ENCODE data around the gene ANO1. TPM values are rescaled to one million over a fixed set of nuclear protein-coding genes. Genes with fewer than 3 reads are reported as not detected.

The ANO1 gene
- total RNA-seq, 1 experiment from 2014 or later: 41.7 TPM

- Histone ChIP-seq H3K27me3 (ENCODE audit: insufficient read depth, low read length) (no peaks in the 10 kb centered on the region; the same call in 1 of the 2 replicates), H3K36me3 (ENCODE audit: control insufficient read depth in 1 of 2, insufficient read depth in 2 of 2, low read length in 2 of 2) (no peaks in the 10 kb centered on the region), H3K9me2 (ENCODE audit: insufficient read depth) (no peaks in the 10 kb centered on the region), H3K9me3 (ENCODE audit: control insufficient read depth in 1 of 2, insufficient read depth in 1 of 2, low read depth in 1 of 2, low read length in 2 of 2) (no peaks in the 10 kb centered on the region), H3K27ac (ENCODE audit: low read depth, low read length) (no peak overlapping the region), H3K79me2 (ENCODE audit: insufficient read depth, low read length) (no peaks in the 10 kb centered on the region), H2AFZ (ENCODE audit: low read depth, low read length, poor library complexity, severe bottlenecking) (no peak overlapping the region), H3K4me3 (replicated peaks in 1 of 2; ENCODE audit: low read depth in 1 of 2, low read length in 2 of 2) (no peak overlapping the region), H3K4me1 (ENCODE audit: control insufficient read depth in 1 of 2, insufficient read depth in 2 of 2, low read length in 2 of 2) (peaks cover 0 to 3% of the 10 kb centered on the region in 2 experiments; a peak in 1 of 4 replicates), H4K20me1 (ENCODE audit: insufficient read depth) (no peaks in the 10 kb centered on the region), H3K9ac (ENCODE audit: low read length) (no peak overlapping the region), H3K4me2 (ENCODE audit: low read length) (no peak overlapping the region)
- CTCF ChIA-PET: no interaction called here
- RAD21 ChIA-PET (ENCODE audit: low non-redundant PET in 1 of 2, low total read pairs in 2 of 2, uncharacterized antibody in 2 of 2, unreplicated experiment in 2 of 2): no interaction called here
- POLR2A ChIA-PET: no interaction called here
- DNase-seq (ENCODE audit: low read depth, low spot score) (no peak), ATAC-seq (no peak)
- no peak for TF ChIP-seq EGR1 (IDR thresholded peaks at IDR 0.05; ENCODE audit: low read depth)
- TF ChIP-seq SP1 (IDR thresholded peaks at IDR 0.05; ENCODE audit: low read depth): no peak
- TF ChIP-seq RAD21 (IDR thresholded peaks at IDR 0.05; ENCODE audit: low read depth): no peak
- TF ChIP-seq CEBPB (IDR thresholded peaks at IDR 0.05; ENCODE audit: low read depth): no peak
- TF ChIP-seq FOSL1 (IDR thresholded peaks at IDR 0.05; ENCODE audit: low read depth): no peak
- TF ChIP-seq ELF1 (IDR thresholded peaks at IDR 0.05; ENCODE audit: borderline replicate concordance, low read depth): no peak
- no peak for TF ChIP-seq ZNF274 (IDR thresholded peaks at IDR 0.05; ENCODE audit: low read depth, low read length)
- no peak for TF ChIP-seq ZFX (IDR thresholded peaks at IDR 0.05)
- no peak for TF ChIP-seq YY1 (IDR thresholded peaks at IDR 0.05; ENCODE audit: extremely low read depth, insufficient replicate concordance, low read depth, low read length)
- no peak for TF ChIP-seq POLR2AphosphoS5 (IDR thresholded peaks at IDR 0.05; ENCODE audit: low read depth, low read length)
- TF ChIP-seq TCF7L2 (IDR thresholded peaks at IDR 0.05; ENCODE audit: borderline replicate concordance, extremely low read depth, insufficient read depth, insufficient read length): no peak
- TF ChIP-seq EZH2phosphoT487 (IDR thresholded peaks at IDR 0.05; ENCODE audit: borderline replicate concordance): no peak
- no TSS peak for BruUV-seq (replicated peaks)
- intact Hi-C loops (cut with micrococcal nuclease): no loop called here
These were observed 142.8 kb downstream of the ANO1 start for GRCh38 chr11:70220920-70221319.

- no peak overlapping the region for H3K9ac ChIP-seq (ENCODE audit: low read length)
- H3K27me3 ChIP-seq (ENCODE audit: insufficient read depth, low read length): no peaks in the 10 kb centered on the region; the same call in 1 of the 2 replicates
- H3K36me3 ChIP-seq (ENCODE audit: control insufficient read depth in 1 of 2, insufficient read depth in 2 of 2, low read length in 2 of 2): no peaks in the 10 kb centered on the region
- DNase-seq (ENCODE audit: low read depth, low spot score) (no peak), ATAC-seq (no peak)
- POLR2A ChIA-PET: no interaction called here
- no peak overlapping the region for H3K4me3 ChIP-seq (replicated peaks in 1 of 2; ENCODE audit: low read depth in 1 of 2, low read length in 2 of 2)
- H3K4me2 ChIP-seq (ENCODE audit: low read length): no peak overlapping the region
- RAD21 ChIA-PET (ENCODE audit: low non-redundant PET in 1 of 2, low total read pairs in 2 of 2, uncharacterized antibody in 2 of 2, unreplicated experiment in 2 of 2): no interaction called here
- no peak overlapping the region for H2AFZ ChIP-seq (ENCODE audit: low read depth, low read length, poor library complexity, severe bottlenecking)
- no TSS peak for BruUV-seq (replicated peaks)
- no peaks in the 10 kb centered on the region for H3K9me2 ChIP-seq (ENCODE audit: insufficient read depth)
- CTCF ChIA-PET: interaction anchor here (0.6 kb wide), 1 partner anchor 23 kb away, joined by 3 read pairs; no protein-coding TSS in a partner anchor
- H3K79me2 ChIP-seq (ENCODE audit: insufficient read depth, low read length): no peaks in the 10 kb centered on the region
- H4K20me1 ChIP-seq (ENCODE audit: insufficient read depth): no peaks in the 10 kb centered on the region
- H3K4me1 ChIP-seq (ENCODE audit: control insufficient read depth in 1 of 2, insufficient read depth in 2 of 2, low read length in 2 of 2): peaks cover 0 to 10% of the 10 kb centered on the region in 2 experiments; a peak in 1 of 4 replicates
- no peak overlapping the region for H3K27ac ChIP-seq (ENCODE audit: low read depth, low read length)
- intact Hi-C loops (cut with micrococcal nuclease): no loop called here
- no peaks in the 10 kb centered on the region for H3K9me3 ChIP-seq (ENCODE audit: control insufficient read depth in 1 of 2, insufficient read depth in 1 of 2, low read depth in 1 of 2, low read length in 2 of 2)
- TF ChIP-seq ELF1 (IDR thresholded peaks at IDR 0.05; ENCODE audit: borderline replicate concordance, low read depth) (no peak), SRF (IDR thresholded peaks at IDR 0.05; ENCODE audit: low read depth) (no peak), REST (IDR thresholded peaks at IDR 0.05; ENCODE audit: low read depth) (no peak), MAX (IDR thresholded peaks at IDR 0.05) (no peak), CEBPB (IDR thresholded peaks at IDR 0.05; ENCODE audit: low read depth) (no peak), EZH2 (IDR thresholded peaks at IDR 0.05) (no peak), TCF7L2 (IDR thresholded peaks at IDR 0.05; ENCODE audit: borderline replicate concordance, extremely low read depth, insufficient read depth, insufficient read length) (no peak), CBX3 (IDR thresholded peaks at IDR 0.05; ENCODE audit: low read depth) (no peak), ZFX (IDR thresholded peaks at IDR 0.05) (no peak), RAD21 (IDR thresholded peaks at IDR 0.05; ENCODE audit: low read depth) (no peak), POLR2A (IDR thresholded peaks at IDR 0.05; ENCODE audit: borderline replicate concordance, extremely low read depth, insufficient read depth, insufficient read length) (no peak)
These were observed 147.6 kb downstream of the ANO1 start for GRCh38 chr11:70225681-70226177.

All from HCT116 (cell line).